LNCAP (cell line): ENCODE data around the gene KMT5C.

ENCODE experiments used
- CTCF ChIP-seq: fragments of 450-650 bp; IDR thresholded peaks from 2 replicates; pipeline ENCODE4 v1.5.1; 2017; ENCODE audit warnings: mild to moderate bottlenecking

Gene KMT5C

GRCh38 chr19:55383279-55384130 is 43.8 kb downstream of the KMT5C start:
- TF ChIP-seq CTCF = peak; percentile 21; the same call in 1 of the 2 replicates

GRCh38 chr19:55384131-55384919 is 44.6 kb downstream of the KMT5C start, which contains the start of gene TMEM238:
TMEM238 (minus strand) TSS chr19:55384292; CDS start chr19:55384259, 33 bp downstream.
- TF ChIP-seq CTCF = no peak

- no peak for TF ChIP-seq CTCF
These were observed 45.4 kb downstream of the KMT5C start for GRCh38 chr19:55384920-55385723.

- TF ChIP-seq CTCF = no peak
These were observed 46.2 kb downstream of the KMT5C start, which contains the start of gene RPL28 for GRCh38 chr19:55385724-55386492. RPL28 (plus strand) TSS chr19:55385932; CDS start chr19:55386358, 426 bp downstream.

- TF ChIP-seq CTCF = no peak
These were observed 46.9 kb downstream of the KMT5C start for GRCh38 chr19:55386493-55386971.

- TF ChIP-seq CTCF = no peak
These were observed 48.2 kb downstream of the KMT5C start for GRCh38 chr19:55387736-55388497.
